Natural killer cell (primary cell): ENCODE results near the gene GRID2. TPM values are rescaled to one million over a fixed set of nuclear protein-coding genes. Genes with fewer than 3 reads are reported as not detected.

Experiments used
- ATAC-seq, 3 donors: fragments of 150-1000 bp in 2 of 3; fragments of 200-7000 bp in 1 of 3; cut with Tn5 transposase; 1 replicate in 1 of 3; 2 replicates in 2 of 3; pipeline ENCODE4 v1.10.0; 2021; ENCODE audit warnings: mild to moderate bottlenecking in 2 of 3, moderate library complexity in 2 of 3
- DNase-seq, 2 donors: peaks; one replicate each; pipeline versions ENCODE4 v3.0.0 to v3.0.0-alpha.2; 2013 to 2021; ENCODE audit warnings: mixed read lengths in 1 of 2
- H3K27ac ChIP-seq: one replicate; pipeline ENCODE4 v1.5.1; 2013; ENCODE audit warnings: mild to moderate bottlenecking, low read length
- H3K27me3 ChIP-seq: one replicate; pipeline ENCODE4 v1.6.1; 2013; ENCODE audit warnings: low read length; ENCODE audit not compliant: control insufficient read depth, insufficient read depth
- H3K36me3 ChIP-seq: one replicate; pipeline ENCODE4 v1.6.1; 2013; ENCODE audit warnings: low read length; ENCODE audit not compliant: control insufficient read depth, insufficient read depth
- H3K4me1 ChIP-seq: one replicate; pipeline ENCODE4 v1.6.1; 2013; ENCODE audit warnings: low read length; ENCODE audit not compliant: control insufficient read depth, insufficient read depth
- H3K4me3 ChIP-seq: one replicate; pipeline ENCODE4 v1.5.1; 2013; ENCODE audit warnings: low read length
- H3K9me3 ChIP-seq: one replicate; pipeline ENCODE4 v1.6.1; 2013; ENCODE audit warnings: low read length; ENCODE audit not compliant: control insufficient read depth, insufficient read depth
- H3K27ac Mint-ChIP-seq, 2 donors: one replicate each; pipeline ENCODE4 v1.8.0; 2022; ENCODE audit warnings: mild to moderate bottlenecking in 2 of 2, mixed read lengths in 2 of 2, moderate library complexity in 1 of 2
- H3K27me3 Mint-ChIP-seq, 2 donors: one replicate each; pipeline ENCODE4 v1.8.0; 2022; ENCODE audit warnings: low read depth in 2 of 2, mixed read lengths in 2 of 2
- H3K36me3 Mint-ChIP-seq: one replicate; pipeline ENCODE4 v1.8.0; 2022; ENCODE audit warnings: mixed read lengths
- H3K4me1 Mint-ChIP-seq, 2 donors: one replicate each; pipeline ENCODE4 v1.8.0; 2022; ENCODE audit warnings: mixed read lengths in 2 of 2
- H3K4me3 Mint-ChIP-seq: one replicate; pipeline ENCODE4 v1.8.0; 2022; ENCODE audit warnings: mild to moderate bottlenecking, moderate library complexity, mixed read lengths
- H3K9me3 Mint-ChIP-seq, 2 donors: one replicate each; pipeline ENCODE4 v1.8.0; 2022; ENCODE audit warnings: mixed read lengths in 2 of 2
- WGBS: methylation state at CpG from one replicate; pipeline ENCODE4 v1.1.7; 2013; ENCODE audit warnings: missing lambda C conversion rate; ENCODE audit not compliant: insufficient coverage; 5-methylcytosine and 5-hydroxymethylcytosine counted together
- intact Hi-C: fragments of 100-400 bp; cut with micrococcal nuclease; formaldehyde crosslinking; loops from one replicate; pipeline ENCODE4 v1.14.2; 2022
- total RNA-seq, 4 donors: library from RNA; stranded (reverse); fragments of 120-200 nt in 1 of 4; gene quantifications; one replicate each; pipeline versions ENCODE4 v1.2.3 to v1.2.4, GENCODE V29; 2013 to 2022
- TF ChIP-seq, protein P1 (sequence below): fragments of 200-600 bp; IDR thresholded peaks from one replicate; pipeline ENCODE4 v1.8.0; 2022; ENCODE audit warnings: antibody characterized with exemption

Gene GRID2
- total RNA-seq, 3 donors from 2014 or later (not counting 1 experiment from before 2014, with no cell fraction given), result not detected

DNA sequence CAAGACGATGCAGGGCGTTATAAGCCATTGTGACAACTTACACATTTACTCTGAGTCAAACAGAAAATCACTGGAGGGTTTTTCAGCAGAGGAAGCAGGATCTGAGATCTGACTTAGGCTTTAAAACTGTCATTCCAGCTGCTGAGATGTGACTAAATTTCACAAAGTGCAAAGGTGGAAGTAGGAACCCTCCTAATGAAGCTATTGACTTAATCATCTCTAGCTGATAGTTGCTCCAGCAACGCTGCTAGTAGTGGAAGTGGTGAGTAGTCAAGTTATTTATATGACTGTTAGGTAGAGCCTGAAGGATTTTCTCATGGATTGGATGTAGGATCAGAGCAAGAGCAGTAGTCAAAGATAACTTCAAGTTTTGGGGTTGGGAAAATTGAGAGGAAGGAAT, 218.6 kb downstream of the GRID2 start:
- Histone ChIP-seq H3K36me3 (no peaks in the 10 kb centered on the region), H3K27me3 (no peaks in the 10 kb centered on the region), H3K4me3 (no peak overlapping the region), H3K27ac (no peak overlapping the region), H3K4me1 (no peaks in the 10 kb centered on the region), H3K9me3 (peaks cover 4% of the 10 kb centered on the region)
- 25% methylated on average over 3 of the region's 3 CpGs for WGBS
- H3K4me1 Mint-ChIP-seq, result no peaks in the 10 kb centered on the region
- no peak for DNase-seq
- H3K4me3 Mint-ChIP-seq, result no peak overlapping the region
- H3K9me3 Mint-ChIP-seq, result peaks cover 8 to 9% of the 10 kb centered on the region in 2 donors
- intact Hi-C loops, result no loop called here
- H3K27me3 Mint-ChIP-seq, result no peaks in the 10 kb centered on the region
- ATAC-seq, result no peak
- TF ChIP-seq, protein P1, sequence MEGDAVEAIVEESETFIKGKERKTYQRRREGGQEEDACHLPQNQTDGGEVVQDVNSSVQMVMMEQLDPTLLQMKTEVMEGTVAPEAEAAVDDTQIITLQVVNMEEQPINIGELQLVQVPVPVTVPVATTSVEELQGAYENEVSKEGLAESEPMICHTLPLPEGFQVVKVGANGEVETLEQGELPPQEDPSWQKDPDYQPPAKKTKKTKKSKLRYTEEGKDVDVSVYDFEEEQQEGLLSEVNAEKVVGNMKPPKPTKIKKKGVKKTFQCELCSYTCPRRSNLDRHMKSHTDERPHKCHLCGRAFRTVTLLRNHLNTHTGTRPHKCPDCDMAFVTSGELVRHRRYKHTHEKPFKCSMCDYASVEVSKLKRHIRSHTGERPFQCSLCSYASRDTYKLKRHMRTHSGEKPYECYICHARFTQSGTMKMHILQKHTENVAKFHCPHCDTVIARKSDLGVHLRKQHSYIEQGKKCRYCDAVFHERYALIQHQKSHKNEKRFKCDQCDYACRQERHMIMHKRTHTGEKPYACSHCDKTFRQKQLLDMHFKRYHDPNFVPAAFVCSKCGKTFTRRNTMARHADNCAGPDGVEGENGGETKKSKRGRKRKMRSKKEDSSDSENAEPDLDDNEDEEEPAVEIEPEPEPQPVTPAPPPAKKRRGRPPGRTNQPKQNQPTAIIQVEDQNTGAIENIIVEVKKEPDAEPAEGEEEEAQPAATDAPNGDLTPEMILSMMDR, result no peak
- H3K36me3 Mint-ChIP-seq, result peaks cover 5% of the 10 kb centered on the region
- H3K27ac Mint-ChIP-seq, result no peak overlapping the region

DNA sequence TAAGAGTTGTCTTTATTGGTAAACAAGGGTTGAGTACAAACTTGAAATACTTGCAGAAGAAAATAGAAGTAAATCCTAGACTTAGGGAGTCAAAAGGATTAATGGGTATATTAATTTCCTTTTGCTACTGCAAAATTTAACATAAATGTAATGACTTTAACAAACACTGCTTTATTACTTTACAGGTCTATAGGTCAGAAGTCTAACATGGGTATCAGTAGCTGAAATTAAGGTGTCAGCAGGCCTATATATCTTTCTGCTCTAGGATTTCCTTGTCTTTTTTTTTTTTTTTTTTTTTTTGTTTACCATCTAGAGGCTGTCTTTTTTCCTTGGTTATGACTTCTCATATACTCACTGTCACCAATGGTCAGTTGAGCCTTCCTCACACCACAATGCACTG, 220.4 kb downstream of the GRID2 start:
- no peaks in the 10 kb centered on the region for H3K27me3 ChIP-seq
- ATAC-seq, result no peak

DNA sequence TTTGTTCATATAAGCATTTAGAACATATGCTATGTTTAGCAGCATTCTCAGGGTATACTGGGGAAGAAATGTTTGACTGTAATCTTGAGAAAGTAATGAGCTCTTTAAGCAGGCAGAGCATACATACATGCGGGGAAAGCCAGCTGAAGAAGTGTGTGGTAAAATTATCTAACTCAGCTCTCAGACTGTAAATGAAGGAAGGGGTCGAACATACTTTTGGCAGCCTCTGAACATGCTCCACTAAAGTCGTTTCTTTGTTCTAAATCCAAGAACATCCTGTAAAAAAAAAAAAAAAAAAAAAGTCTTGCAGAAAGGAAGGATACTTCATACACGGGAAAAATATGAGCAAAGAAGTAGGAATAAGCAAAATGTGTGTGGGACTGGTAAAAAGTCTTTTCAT, 224.8 kb downstream of the GRID2 start:
- Mint-ChIP-seq H3K4me3 (no peak overlapping the region), H3K27me3 (no peaks in the 10 kb centered on the region), H3K27ac (no peak overlapping the region), H3K36me3 (no peaks in the 10 kb centered on the region), H3K9me3 (peaks cover 11 to 13% of the 10 kb centered on the region in 2 donors), H3K4me1 (no peaks in the 10 kb centered on the region)
- DNase-seq, result no peak
- H3K36me3 ChIP-seq, result no peaks in the 10 kb centered on the region
- H3K4me1 ChIP-seq, result no peaks in the 10 kb centered on the region
- H3K9me3 ChIP-seq, result peaks cover 3% of the 10 kb centered on the region
- H3K4me3 ChIP-seq, result no peak overlapping the region
- intact Hi-C loops, result no loop called here
- TF ChIP-seq, protein P1, result no peak
- no peak for ATAC-seq
- H3K27ac ChIP-seq, result no peak overlapping the region
- no peaks in the 10 kb centered on the region for H3K27me3 ChIP-seq
- 100% methylated on average over 1 of the region's 4 CpGs for WGBS

More for the DNA sequence above, 220.4 kb downstream of the GRID2 start:
- TF ChIP-seq, protein P1, result no peak
- no peak for DNase-seq
- H3K27ac Mint-ChIP-seq, result no peak overlapping the region
- H3K4me1 Mint-ChIP-seq, result no peaks in the 10 kb centered on the region
- H3K9me3 Mint-ChIP-seq, result peaks cover 5 to 7% of the 10 kb centered on the region in 2 donors
- no peaks in the 10 kb centered on the region for H3K4me1 ChIP-seq
- no peaks in the 10 kb centered on the region for H3K27me3 Mint-ChIP-seq
- H3K4me3 Mint-ChIP-seq, result no peak overlapping the region
- H3K4me3 ChIP-seq, result no peak overlapping the region
- no peak overlapping the region for H3K27ac ChIP-seq
- peaks cover 4% of the 10 kb centered on the region for H3K9me3 ChIP-seq
- H3K36me3 Mint-ChIP-seq, result no peaks in the 10 kb centered on the region
- intact Hi-C loops, result no loop called here
- H3K36me3 ChIP-seq, result no peaks in the 10 kb centered on the region

DNA sequence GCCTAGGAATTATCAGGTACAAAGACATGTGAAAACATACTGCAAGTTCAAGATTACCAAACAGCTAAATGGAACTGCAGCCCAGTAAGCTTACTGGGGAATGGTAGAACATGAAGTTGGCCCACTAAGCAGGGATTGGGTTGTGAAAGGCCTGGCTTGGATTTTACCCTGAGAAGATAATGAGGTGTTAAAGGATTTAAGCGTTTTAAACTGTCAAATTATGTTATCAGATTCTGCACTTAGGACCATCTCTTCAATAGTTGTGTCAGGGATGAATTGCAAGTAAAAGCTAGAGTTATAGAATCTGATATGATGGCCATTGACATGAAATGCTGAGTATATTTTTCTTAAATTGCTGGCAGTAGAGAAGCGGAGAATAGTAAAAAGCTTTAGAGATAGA, 225.7 kb downstream of the GRID2 start:
- H3K27ac ChIP-seq, result no peak overlapping the region
- TF ChIP-seq, protein P1, result no peak
- H3K27me3 ChIP-seq, result no peaks in the 10 kb centered on the region
- peaks cover 11 to 13% of the 10 kb centered on the region in 2 donors for H3K9me3 Mint-ChIP-seq
- no peaks in the 10 kb centered on the region for H3K27me3 Mint-ChIP-seq
- peaks cover 3% of the 10 kb centered on the region for H3K9me3 ChIP-seq
- H3K4me1 Mint-ChIP-seq, result no peaks in the 10 kb centered on the region
- no peak overlapping the region for H3K27ac Mint-ChIP-seq
- no peak overlapping the region for H3K4me3 ChIP-seq
- H3K4me3 Mint-ChIP-seq, result no peak overlapping the region
- ATAC-seq (no peak), DNase-seq (no peak)
- no peaks in the 10 kb centered on the region for H3K36me3 Mint-ChIP-seq
- H3K36me3 ChIP-seq, result no peaks in the 10 kb centered on the region
- intact Hi-C loops, result no loop called here
- no peaks in the 10 kb centered on the region for H3K4me1 ChIP-seq
- WGBS, result 84% methylated on average over 2 of the region's 2 CpGs
